ENCODE measurements around the gene AIRE. TPM values are rescaled to one million over a fixed set of nuclear protein-coding genes. Genes with fewer than 3 reads are reported as not detected.

AIRE gene
- total RNA-seq, 1 experiment from 2014 or later = not detected

DNA sequence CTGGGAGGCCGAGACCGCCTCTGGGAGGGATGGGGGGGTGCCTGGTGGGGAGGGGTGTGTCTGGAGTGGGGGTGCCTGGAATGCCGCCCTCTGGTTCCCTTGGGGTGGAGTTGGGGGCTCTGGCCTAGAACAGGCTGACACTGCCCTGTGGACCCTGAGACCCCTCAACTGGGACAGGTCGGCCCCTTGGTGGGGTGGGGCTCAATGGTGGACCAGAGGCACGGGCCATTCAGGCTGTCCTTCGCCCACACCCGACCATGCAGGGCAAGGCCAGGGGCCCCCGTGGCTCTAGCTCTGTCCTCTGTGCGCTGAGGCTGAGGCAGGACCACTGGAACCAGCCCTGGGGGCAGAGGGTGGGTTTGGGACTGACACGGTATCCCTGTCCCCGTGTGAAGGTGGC is 28.9 kb downstream of the AIRE start:
- no peaks in the 10 kb centered on the region for H3K9me3 ChIP-seq
- Mint-ChIP-seq H3K9me3 (ENCODE audit: unreplicated experiment) (no peaks in the 10 kb centered on the region), H3K4me1 (ENCODE audit: low read depth, unreplicated experiment) (no peaks in the 10 kb centered on the region), H3K4me3 (ENCODE audit: unreplicated experiment) (no peak overlapping the region), H3K27me3 (ENCODE audit: insufficient read depth, unreplicated experiment) (no peaks in the 10 kb centered on the region), H3K27ac (ENCODE audit: unreplicated experiment) (no peak overlapping the region), H3K36me3 (ENCODE audit: insufficient read depth, unreplicated experiment) (peaks cover 36% of the 10 kb centered on the region)
- no peaks in the 10 kb centered on the region for H3K27me3 ChIP-seq (replicated peaks; ENCODE audit: control insufficient read depth, insufficient read depth, low read length)
- H3K36me3 ChIP-seq (ENCODE audit: control insufficient read depth, insufficient read depth, low read length) = no peaks in the 10 kb centered on the region
- no peak for DNase-seq
- TF ChIP-seq, protein P1, sequence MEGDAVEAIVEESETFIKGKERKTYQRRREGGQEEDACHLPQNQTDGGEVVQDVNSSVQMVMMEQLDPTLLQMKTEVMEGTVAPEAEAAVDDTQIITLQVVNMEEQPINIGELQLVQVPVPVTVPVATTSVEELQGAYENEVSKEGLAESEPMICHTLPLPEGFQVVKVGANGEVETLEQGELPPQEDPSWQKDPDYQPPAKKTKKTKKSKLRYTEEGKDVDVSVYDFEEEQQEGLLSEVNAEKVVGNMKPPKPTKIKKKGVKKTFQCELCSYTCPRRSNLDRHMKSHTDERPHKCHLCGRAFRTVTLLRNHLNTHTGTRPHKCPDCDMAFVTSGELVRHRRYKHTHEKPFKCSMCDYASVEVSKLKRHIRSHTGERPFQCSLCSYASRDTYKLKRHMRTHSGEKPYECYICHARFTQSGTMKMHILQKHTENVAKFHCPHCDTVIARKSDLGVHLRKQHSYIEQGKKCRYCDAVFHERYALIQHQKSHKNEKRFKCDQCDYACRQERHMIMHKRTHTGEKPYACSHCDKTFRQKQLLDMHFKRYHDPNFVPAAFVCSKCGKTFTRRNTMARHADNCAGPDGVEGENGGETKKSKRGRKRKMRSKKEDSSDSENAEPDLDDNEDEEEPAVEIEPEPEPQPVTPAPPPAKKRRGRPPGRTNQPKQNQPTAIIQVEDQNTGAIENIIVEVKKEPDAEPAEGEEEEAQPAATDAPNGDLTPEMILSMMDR (IDR thresholded peaks at IDR 0.05; ENCODE audit: insufficient read depth in 1 of 2, low read depth in 1 of 2, low read length in 1 of 2, severe bottlenecking in 1 of 2, unreplicated experiment in 1 of 2) = no peak
- no peaks in the 10 kb centered on the region for H3K4me1 ChIP-seq
- ChIA-PET POLR2A (interaction anchor here (0.5 kb wide), 1 partner anchor 25 kb away, joined by 9 read pairs; the partner anchor contains the start of gene CFAP410), CTCF (interaction anchor here (1.3 kb wide), 1 partner anchor 11 kb away, joined by 3 read pairs; no protein-coding TSS in a partner anchor)
- H3K4me3 ChIP-seq (ENCODE audit: low read depth, low read length) = no peak overlapping the region
- intact Hi-C loops (cut with micrococcal nuclease; ENCODE audit: unreplicated experiment) = no loop called here
- no TSS peak for BruUV-seq (replicated peaks)

DNA sequence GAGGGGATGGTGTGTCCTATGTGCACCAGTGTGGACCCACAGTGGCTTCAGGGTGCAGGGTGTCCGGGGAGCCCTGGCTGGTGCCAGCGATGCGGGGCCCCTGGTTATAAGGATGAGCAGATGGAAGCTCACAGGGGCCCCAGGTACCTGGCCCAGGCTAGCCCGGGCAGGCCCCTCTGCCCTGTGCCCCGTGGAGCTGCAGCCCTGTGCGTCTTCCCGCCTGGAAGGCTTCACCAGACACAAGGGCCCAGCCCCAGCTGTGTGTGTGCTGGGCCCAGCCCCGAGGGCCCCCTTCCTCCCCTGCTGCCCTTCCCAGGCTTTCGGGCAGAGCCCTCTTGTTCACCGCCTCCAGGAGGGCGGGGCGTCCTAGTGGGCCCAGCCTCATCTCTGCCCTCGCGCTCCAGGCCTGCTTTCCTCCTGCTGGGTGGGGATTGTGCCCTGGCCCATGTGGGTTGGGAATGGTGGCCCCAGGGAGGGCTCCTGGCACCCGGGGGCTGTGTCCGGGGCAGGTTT is 30.1 kb downstream of the AIRE start:
- Histone ChIP-seq H3K27me3 (replicated peaks; ENCODE audit: control insufficient read depth, insufficient read depth, low read length) (no peaks in the 10 kb centered on the region), H3K9me3 (no peaks in the 10 kb centered on the region), H3K4me3 (ENCODE audit: low read depth, low read length) (no peak overlapping the region), H3K36me3 (ENCODE audit: control insufficient read depth, insufficient read depth, low read length) (no peaks in the 10 kb centered on the region), H3K4me1 (no peaks in the 10 kb centered on the region)
- CTCF ChIA-PET = interaction anchor here (1.3 kb wide), 1 partner anchor 12 kb away, joined by 3 read pairs; no protein-coding TSS in a partner anchor
- Mint-ChIP-seq H3K4me1 (ENCODE audit: low read depth, unreplicated experiment) (no peaks in the 10 kb centered on the region), H3K4me3 (ENCODE audit: unreplicated experiment) (no peak overlapping the region), H3K9me3 (ENCODE audit: unreplicated experiment) (no peaks in the 10 kb centered on the region), H3K36me3 (ENCODE audit: insufficient read depth, unreplicated experiment) (peaks cover 42% of the 10 kb centered on the region), H3K27ac (ENCODE audit: unreplicated experiment) (no peak overlapping the region), H3K27me3 (ENCODE audit: insufficient read depth, unreplicated experiment) (no peaks in the 10 kb centered on the region)
- BruUV-seq (replicated peaks) = no TSS peak
- TF ChIP-seq, protein P1 (IDR thresholded peaks at IDR 0.05; ENCODE audit: insufficient read depth in 1 of 2, low read depth in 1 of 2, low read length in 1 of 2, severe bottlenecking in 1 of 2, unreplicated experiment in 1 of 2) = no peak
- no peak for DNase-seq
- intact Hi-C loops (cut with micrococcal nuclease; ENCODE audit: unreplicated experiment) = no loop called here
- POLR2A ChIA-PET = no interaction called here

DNA sequence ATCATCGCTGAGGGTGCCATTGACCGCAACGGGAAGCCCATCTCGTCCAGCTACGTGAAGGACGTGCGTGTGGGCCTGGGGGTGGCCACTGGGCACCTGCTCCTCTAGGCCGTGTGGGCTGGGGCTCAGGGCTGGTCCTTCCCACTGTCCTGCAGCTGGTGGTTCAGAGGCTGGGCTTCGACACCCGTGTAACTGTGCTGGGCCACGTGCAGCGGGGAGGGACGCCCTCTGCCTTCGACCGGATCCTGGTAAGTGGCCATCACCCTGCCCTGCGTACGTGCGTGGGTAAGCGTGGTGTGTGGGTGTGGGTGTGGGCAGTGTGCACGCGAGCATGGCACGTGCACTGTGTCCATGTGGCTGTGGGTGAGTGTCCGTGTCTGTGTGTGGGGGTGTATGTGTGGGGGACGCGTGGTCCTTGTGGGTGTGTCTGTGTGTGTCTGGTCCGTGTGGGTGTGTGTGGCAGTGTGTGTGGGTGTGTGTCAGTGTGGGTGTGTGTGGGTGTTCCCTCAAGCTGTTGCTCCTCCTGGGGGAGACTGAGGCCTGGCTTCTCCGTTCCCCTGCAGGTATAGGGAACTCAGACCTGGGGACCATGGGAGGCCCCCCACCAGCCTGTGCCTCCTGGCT is 30.7 kb downstream of the AIRE start:
- no peak overlapping the region for H3K27ac Mint-ChIP-seq (ENCODE audit: unreplicated experiment)

More for the DNA sequence above, 30.7 kb downstream of the AIRE start:
- ChIA-PET POLR2A (no interaction called here), CTCF (no interaction called here)
- no TSS peak for BruUV-seq (replicated peaks)
- no peaks in the 10 kb centered on the region for H3K4me1 Mint-ChIP-seq (ENCODE audit: low read depth, unreplicated experiment)
- H3K9me3 ChIP-seq = no peaks in the 10 kb centered on the region
- peaks cover 36% of the 10 kb centered on the region for H3K36me3 Mint-ChIP-seq (ENCODE audit: insufficient read depth, unreplicated experiment)
- H3K4me1 ChIP-seq = no peaks in the 10 kb centered on the region
- no peaks in the 10 kb centered on the region for H3K27me3 Mint-ChIP-seq (ENCODE audit: insufficient read depth, unreplicated experiment)
- H3K36me3 ChIP-seq (ENCODE audit: control insufficient read depth, insufficient read depth, low read length) = no peaks in the 10 kb centered on the region
- intact Hi-C loops (cut with micrococcal nuclease; ENCODE audit: unreplicated experiment) = no loop called here
- no peaks in the 10 kb centered on the region for H3K27me3 ChIP-seq (replicated peaks; ENCODE audit: control insufficient read depth, insufficient read depth, low read length)
- no peak overlapping the region for H3K4me3 Mint-ChIP-seq (ENCODE audit: unreplicated experiment)
- DNase-seq = no peak
- no peaks in the 10 kb centered on the region for H3K9me3 Mint-ChIP-seq (ENCODE audit: unreplicated experiment)
- TF ChIP-seq, protein P1 (IDR thresholded peaks at IDR 0.05; ENCODE audit: insufficient read depth in 1 of 2, low read depth in 1 of 2, low read length in 1 of 2, severe bottlenecking in 1 of 2, unreplicated experiment in 1 of 2) = no peak
- no peak overlapping the region for H3K4me3 ChIP-seq (ENCODE audit: low read depth, low read length)
